ENCODE results near the gene ZBTB16.

ZBTB16 gene

DNA sequence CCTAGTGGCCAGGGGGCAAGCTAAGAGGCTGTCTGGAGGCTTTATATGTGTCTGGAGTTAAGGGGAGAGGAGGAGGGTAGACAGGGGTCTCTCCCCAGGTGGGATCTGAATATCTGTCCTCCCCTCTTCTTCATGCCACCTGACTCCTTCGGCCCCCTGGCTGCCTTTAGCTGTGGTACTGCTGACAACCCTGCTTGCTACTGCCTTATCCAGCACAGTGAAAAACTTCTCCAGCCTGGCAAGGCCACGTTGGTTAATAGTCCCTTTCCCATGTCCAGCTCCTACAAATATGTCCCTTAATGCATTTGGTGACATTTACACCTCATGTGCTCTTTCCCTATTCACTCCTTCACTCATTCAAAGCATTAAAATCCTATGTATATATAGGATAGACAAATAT, 194.3 kb downstream of the ZBTB16 start:
- ATAC-seq (replicated peaks) (no peak), DNase-seq (no peak)
- Mint-ChIP-seq H3K27ac (peak overlapping the region in 1 of 2 donors; percentile 44), H3K4me1 (ENCODE audit: low read depth in 2 of 2) (peaks cover 0 to 12% of the 10 kb centered on the region in 2 donors), H3K36me3 (ENCODE audit: insufficient read depth) (peaks cover 26% of the 10 kb centered on the region), H3K4me3 (no peak overlapping the region), H3K9me3 (no peaks in the 10 kb centered on the region), H3K27me3 (peaks cover 0 to 6% of the 10 kb centered on the region in 2 donors)

DNA sequence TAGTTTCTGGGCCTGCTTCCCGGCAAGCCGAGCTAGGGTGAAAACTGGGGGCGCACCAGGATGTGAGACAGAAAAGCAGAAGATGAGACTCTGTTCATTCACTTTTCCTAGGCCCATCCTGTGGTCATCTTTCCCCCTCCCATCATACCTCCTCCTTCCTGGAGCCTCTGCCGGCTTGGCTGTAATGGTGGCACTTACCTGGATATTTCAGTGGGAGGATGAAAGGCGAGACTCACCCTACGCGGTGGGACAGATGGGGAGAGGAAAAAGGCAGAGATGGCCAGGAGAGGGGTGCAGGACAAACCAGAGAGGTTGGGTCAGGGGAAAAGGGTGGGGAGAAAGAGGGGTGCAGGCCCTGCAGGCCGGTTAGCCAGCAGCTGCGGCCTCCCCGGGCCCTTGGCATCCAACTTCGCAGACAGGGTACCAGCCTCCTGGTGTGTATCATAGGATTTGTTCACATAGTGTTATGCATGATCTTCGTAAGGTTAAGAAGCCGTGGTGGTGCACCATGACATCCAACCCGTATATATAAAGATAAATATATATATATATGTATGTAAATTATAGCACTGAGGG, 195.1 kb downstream of the ZBTB16 start:
- H3K4me3 Mint-ChIP-seq, result no peak overlapping the region

DNA sequence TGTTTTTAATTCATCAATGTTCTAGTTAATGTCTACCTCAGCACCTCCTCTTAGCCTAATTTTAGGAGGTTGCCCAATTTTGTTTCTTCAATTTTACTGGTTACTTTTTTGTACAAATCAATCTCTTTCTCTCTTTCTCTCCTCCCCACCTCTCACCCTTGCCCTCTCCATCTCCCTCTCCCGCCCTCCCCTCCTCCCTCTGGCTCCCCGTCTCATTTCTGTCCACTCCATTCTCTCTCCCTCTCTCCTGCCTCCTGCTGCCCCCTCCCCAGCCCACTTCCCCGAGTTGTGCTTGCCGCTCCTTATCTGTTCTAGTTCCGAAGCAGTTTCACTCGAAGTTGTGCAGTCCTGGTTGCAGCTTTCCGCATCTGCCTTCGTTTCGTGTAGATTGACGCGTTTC, 195.8 kb downstream of the ZBTB16 start:
- H3K4me3 Mint-ChIP-seq, result no peak overlapping the region
- no peak for DNase-seq
- no peak for ATAC-seq (replicated peaks)
- peaks cover 0 to 6% of the 10 kb centered on the region in 2 donors for H3K27me3 Mint-ChIP-seq
- H3K36me3 Mint-ChIP-seq (ENCODE audit: insufficient read depth), result peaks cover 24% of the 10 kb centered on the region
- H3K27ac Mint-ChIP-seq, result peak overlapping the region in 1 of 2 donors; percentile 27
- peaks cover 0 to 14% of the 10 kb centered on the region in 2 donors for H3K4me1 Mint-ChIP-seq (ENCODE audit: low read depth in 2 of 2)
- no peaks in the 10 kb centered on the region for H3K9me3 Mint-ChIP-seq

More for the DNA sequence above, 195.1 kb downstream of the ZBTB16 start:
- peak overlapping the region in 1 of 2 donors; percentile 27 for H3K27ac Mint-ChIP-seq
- DNase-seq (no peak), ATAC-seq (replicated peaks) (no peak)
- H3K9me3 Mint-ChIP-seq, result no peaks in the 10 kb centered on the region
- peaks cover 0 to 15% of the 10 kb centered on the region in 2 donors for H3K4me1 Mint-ChIP-seq (ENCODE audit: low read depth in 2 of 2)
- peaks cover 26% of the 10 kb centered on the region for H3K36me3 Mint-ChIP-seq (ENCODE audit: insufficient read depth)
- peaks cover 0 to 6% of the 10 kb centered on the region in 2 donors for H3K27me3 Mint-ChIP-seq

DNA sequence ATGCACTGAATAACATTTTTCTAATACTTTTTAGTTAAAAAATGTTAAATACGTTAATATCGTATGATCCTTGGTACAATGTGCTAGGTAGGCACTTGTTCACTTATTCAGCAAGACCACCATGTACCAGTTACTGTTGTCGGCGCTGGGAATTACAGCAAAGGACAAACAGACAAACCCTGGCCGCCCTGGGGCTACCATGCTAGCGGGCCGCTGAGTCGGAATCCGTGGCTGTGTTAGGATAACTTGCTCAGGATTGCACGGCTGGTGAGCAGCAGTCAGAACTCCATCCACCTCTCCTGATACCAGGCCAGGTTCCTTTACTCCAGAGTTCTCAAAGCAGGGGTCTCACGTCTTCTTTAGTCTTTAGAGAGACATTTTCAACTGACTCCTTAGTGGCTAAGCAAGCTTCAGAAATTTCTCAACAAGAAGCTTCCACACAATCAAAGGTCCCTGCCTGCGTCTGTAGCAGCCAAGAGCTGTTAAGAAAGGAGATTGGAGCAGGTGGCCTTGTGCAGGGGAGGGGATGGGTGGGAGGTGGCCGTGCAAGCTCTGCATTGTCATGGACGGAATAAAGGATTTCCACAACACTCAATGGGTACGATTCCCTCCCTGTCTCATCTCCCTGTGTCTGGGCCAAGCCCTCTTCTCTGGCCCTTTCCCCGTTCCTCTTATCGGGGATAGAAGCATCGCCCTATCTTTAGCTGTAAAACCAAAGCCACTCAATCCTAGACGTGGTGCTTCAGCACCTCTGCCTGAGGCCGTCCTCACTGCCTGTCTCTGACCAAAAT, 196.9 kb downstream of the ZBTB16 start:
- H3K4me3 Mint-ChIP-seq, result no peak overlapping the region
- no peak overlapping the region for H3K27ac Mint-ChIP-seq
- H3K9me3 Mint-ChIP-seq, result no peaks in the 10 kb centered on the region
- H3K27me3 Mint-ChIP-seq, result peaks cover 0 to 2% of the 10 kb centered on the region in 2 donors
- ATAC-seq (replicated peaks) (no peak), DNase-seq (no peak)
- H3K4me1 Mint-ChIP-seq (ENCODE audit: low read depth in 2 of 2), result peaks cover 0 to 13% of the 10 kb centered on the region in 2 donors
- H3K36me3 Mint-ChIP-seq (ENCODE audit: insufficient read depth), result peaks cover 13% of the 10 kb centered on the region

DNA sequence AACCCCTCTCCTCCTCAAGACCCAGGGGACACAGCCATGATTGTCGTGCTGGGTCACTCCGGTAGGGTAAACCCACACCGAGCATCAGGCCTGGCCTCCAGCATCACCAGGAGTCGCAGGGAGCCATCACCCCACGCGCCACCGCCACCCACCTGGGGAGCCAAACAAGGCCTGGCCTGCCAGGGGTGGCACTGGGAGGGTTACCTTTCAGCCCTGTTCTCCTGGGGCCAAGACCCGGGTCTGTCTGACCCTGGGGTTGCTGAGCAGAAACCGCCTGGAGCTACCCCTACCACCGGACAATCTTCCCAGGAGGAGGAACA, 197.4 kb downstream of the ZBTB16 start:
- no peak for ATAC-seq (replicated peaks)
- Mint-ChIP-seq H3K4me1 (ENCODE audit: low read depth in 2 of 2) (peaks cover 0 to 13% of the 10 kb centered on the region in 2 donors), H3K36me3 (ENCODE audit: insufficient read depth) (peaks cover 8% of the 10 kb centered on the region), H3K27me3 (no peaks in the 10 kb centered on the region), H3K9me3 (no peaks in the 10 kb centered on the region), H3K4me3 (no peak overlapping the region), H3K27ac (no peak overlapping the region)
- DNase-seq, result no peak

DNA sequence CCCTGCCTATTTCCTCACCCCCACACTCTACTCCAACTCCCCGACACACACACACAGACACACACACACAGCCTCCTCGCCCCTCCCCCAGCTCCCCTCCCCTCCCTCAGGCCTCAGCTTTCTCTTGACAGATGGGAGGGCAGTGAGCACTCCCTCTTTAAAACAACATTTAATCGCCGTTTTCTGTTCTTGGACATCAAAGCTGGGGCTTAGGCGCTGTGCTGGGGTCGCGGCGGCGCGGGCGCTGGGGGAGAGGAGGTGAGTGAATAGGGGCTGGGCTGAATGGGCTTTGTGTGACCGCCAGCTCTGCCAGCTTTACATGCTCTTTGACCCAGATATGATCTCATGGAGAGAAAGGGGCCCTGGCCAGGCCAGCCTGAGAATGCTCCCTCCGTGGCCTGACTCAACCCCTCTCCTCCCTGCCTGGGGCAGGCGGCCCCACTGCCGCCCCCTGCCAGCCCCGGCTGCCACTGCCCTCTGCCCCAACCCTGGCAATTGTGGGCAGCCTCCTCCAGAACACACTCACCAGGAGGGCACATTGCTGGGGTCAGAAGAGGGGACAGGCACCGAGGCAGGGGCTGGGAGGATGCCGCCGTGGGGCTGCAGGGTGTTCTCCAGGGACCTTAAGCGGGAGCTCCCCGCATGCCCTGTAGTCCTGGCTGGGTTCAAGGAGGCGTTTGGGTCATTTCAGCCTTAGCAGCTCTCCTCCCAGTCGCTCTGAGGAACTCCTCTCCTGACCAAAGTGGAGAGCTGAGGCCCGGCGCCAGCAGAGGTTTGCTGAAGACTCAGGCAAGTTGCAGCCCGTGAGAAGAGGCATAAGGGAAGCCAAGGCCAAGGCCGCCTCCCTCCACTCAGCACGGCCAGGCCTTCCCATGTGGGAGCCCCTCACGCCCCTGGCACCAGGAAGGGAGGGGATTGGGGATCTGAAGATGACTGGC, 198.4 kb downstream of the ZBTB16 start:
- no peak for DNase-seq
- Mint-ChIP-seq H3K27ac (peak overlapping the region in 1 of 2 donors; percentile 36), H3K9me3 (no peaks in the 10 kb centered on the region), H3K27me3 (no peaks in the 10 kb centered on the region), H3K36me3 (ENCODE audit: insufficient read depth) (peaks cover 8% of the 10 kb centered on the region), H3K4me3 (no peak overlapping the region), H3K4me1 (ENCODE audit: low read depth in 2 of 2) (peaks cover 0 to 10% of the 10 kb centered on the region in 2 donors)
- no peak for ATAC-seq (replicated peaks)

DNA sequence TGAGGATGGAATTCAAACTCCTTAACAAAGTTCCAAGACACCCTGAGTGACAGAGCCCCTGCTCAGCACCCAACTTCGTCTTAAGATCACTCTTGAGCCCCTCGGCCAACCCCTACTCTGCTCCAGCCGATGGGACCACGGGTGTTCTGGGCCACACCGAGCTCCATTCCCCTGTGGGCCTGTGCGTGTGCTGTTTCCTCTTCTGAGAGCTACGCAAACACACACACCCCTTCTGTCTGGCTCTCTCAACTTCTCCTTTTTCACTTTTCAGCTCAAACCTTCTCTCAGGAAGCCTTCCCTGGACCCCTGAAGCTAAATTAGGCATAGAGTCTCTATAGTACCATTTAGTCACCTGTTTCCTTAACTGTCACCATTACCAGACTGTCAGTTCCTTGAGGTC, 199.2 kb downstream of the ZBTB16 start:
- peak; percentile 43 for ATAC-seq (replicated peaks)
- DNase-seq, result no peak
- Mint-ChIP-seq H3K27me3 (no peaks in the 10 kb centered on the region), H3K9me3 (no peaks in the 10 kb centered on the region), H3K36me3 (ENCODE audit: insufficient read depth) (peaks cover 8% of the 10 kb centered on the region), H3K4me1 (ENCODE audit: low read depth in 2 of 2) (peaks cover 0 to 9% of the 10 kb centered on the region in 2 donors), H3K4me3 (no peak overlapping the region), H3K27ac (peak overlapping the region in 1 of 2 donors; percentile 36)

DNA sequence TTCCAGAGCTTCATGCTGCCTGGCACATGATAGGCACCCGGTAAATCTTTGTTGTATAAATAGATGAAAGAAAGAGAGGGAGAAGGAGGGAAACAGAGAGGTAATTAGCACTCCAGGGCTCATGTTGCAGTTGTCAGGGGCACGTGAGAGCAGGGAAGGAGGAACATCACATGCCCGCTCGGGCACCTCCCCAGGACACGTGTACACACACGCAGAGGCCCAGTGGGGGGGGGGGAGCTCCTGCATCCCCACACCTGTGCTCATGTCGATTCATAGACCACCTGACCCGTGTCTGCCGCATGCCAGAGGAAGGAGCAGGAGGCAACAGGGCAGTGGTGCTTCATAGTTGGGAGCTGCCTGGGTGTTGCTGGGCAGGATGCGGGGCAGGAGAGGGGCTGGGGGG, 199.6 kb downstream of the ZBTB16 start:
- H3K4me1 Mint-ChIP-seq (ENCODE audit: low read depth in 2 of 2), result peaks cover 0 to 9% of the 10 kb centered on the region in 2 donors
- H3K4me3 Mint-ChIP-seq, result no peak overlapping the region
- H3K27me3 Mint-ChIP-seq, result no peaks in the 10 kb centered on the region
- peaks cover 8% of the 10 kb centered on the region for H3K36me3 Mint-ChIP-seq (ENCODE audit: insufficient read depth)
- ATAC-seq (replicated peaks) (peak; percentile 40), DNase-seq (no peak)
- H3K27ac Mint-ChIP-seq, result peak overlapping the region in 1 of 2 donors; percentile 36
- no peaks in the 10 kb centered on the region for H3K9me3 Mint-ChIP-seq

DNA sequence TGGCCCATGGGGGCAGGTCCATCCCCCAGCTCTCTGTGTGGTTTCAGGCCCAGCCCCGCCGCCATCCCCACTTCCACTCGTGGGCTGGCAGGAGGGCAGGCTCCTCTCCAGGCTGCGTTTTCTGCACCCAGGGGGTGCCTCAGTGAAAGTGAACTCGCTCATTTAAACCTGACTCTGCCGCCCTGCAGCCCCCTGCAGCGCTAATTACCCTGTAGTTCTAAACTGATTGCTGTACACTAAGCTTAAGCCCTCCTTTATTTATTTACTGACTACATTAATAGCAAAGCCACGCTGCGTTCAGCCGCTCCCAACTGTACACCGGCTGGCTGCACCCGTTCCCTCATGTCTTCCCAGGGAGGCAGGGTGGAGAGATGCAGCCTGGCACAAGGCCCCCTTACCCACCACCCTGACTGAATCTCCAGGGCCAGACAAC, 200.1 kb downstream of the ZBTB16 start:
- DNase-seq, result no peak
- ATAC-seq (replicated peaks), result no peak
- Mint-ChIP-seq H3K4me3 (no peak overlapping the region), H3K27ac (peak overlapping the region in 1 of 2 donors; percentile 36), H3K4me1 (ENCODE audit: low read depth in 2 of 2) (peaks cover 0 to 9% of the 10 kb centered on the region in 2 donors), H3K27me3 (no peaks in the 10 kb centered on the region), H3K9me3 (no peaks in the 10 kb centered on the region), H3K36me3 (ENCODE audit: insufficient read depth) (peaks cover 8% of the 10 kb centered on the region)

DNA sequence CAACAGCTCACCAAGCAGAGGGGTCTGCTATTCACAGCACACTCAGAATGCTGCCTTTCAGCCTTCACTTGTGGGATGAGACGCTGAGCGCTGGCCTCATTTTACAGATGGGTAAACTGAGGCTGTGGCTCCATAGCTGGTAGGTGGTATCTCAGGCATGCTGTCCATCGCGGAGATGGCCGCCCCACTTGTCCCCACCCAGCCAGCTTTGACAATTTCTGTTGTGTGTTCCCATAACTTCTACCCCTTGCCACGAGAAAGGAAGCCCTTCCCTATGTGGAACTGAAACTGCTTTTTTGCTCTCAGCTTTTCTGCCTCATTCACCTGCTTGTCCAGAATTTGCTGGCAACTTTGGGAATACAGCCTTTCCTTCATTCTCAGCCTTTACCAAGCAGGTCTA, 200.6 kb downstream of the ZBTB16 start:
- peaks cover 8% of the 10 kb centered on the region for H3K36me3 Mint-ChIP-seq (ENCODE audit: insufficient read depth)
- peaks cover 0 to 9% of the 10 kb centered on the region in 2 donors for H3K4me1 Mint-ChIP-seq (ENCODE audit: low read depth in 2 of 2)
- ATAC-seq (replicated peaks), result no peak
- no peak for DNase-seq
- H3K27me3 Mint-ChIP-seq, result no peaks in the 10 kb centered on the region
- no peaks in the 10 kb centered on the region for H3K9me3 Mint-ChIP-seq
- H3K4me3 Mint-ChIP-seq, result no peak overlapping the region
- peak overlapping the region in 1 of 2 donors; percentile 73 for H3K27ac Mint-ChIP-seq

DNA sequence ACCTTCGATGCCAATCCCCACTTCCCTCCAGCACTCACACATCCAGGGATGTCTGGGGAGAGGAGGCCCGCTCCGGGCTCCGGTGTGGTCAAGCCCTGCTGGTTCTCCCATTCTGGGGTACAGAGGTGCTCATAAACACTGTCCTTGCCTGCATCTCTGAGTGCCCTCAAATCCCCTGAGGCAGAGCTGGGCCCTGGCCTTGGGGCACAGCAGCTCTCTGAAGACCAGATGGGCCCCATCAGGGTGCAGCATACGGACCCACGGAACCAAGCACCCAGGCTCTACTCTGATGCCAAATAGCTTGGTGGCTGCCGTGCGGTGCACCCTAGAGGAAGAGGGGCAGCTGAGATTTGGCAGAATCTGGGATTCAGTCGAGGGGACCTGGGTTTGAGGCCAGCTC, 201.0 kb downstream of the ZBTB16 start:
- DNase-seq, result no peak
- peak overlapping the region in 1 of 2 donors; percentile 73 for H3K27ac Mint-ChIP-seq
- H3K4me1 Mint-ChIP-seq (ENCODE audit: low read depth in 2 of 2), result peaks cover 0 to 9% of the 10 kb centered on the region in 2 donors
- peaks cover 8% of the 10 kb centered on the region for H3K36me3 Mint-ChIP-seq (ENCODE audit: insufficient read depth)
- no peak for ATAC-seq (replicated peaks)
- H3K4me3 Mint-ChIP-seq, result no peak overlapping the region
- no peaks in the 10 kb centered on the region for H3K9me3 Mint-ChIP-seq
- no peaks in the 10 kb centered on the region for H3K27me3 Mint-ChIP-seq

DNA sequence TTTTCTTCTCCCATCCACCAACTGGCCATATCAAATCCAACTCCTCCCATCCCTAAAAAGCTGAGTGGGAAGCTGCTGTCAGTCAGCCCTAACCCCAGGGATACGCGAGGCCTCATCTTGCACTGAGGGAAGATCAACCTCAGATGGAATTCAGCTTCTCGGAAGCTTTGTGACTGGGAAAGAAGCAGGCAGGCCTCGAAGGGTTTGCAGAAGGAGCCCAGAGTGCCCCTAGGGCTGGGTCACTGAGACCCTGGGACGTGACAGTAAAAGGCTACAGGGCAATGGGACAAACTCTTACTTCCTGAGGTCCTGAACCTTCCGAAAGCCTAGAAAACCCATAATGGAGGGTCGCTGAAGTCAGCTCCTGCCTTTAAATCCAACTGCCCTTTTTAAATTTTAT, 202.3 kb downstream of the ZBTB16 start:
- Mint-ChIP-seq H3K4me1 (ENCODE audit: low read depth in 2 of 2) (peaks cover 0 to 9% of the 10 kb centered on the region in 2 donors), H3K9me3 (no peaks in the 10 kb centered on the region), H3K4me3 (no peak overlapping the region), H3K36me3 (ENCODE audit: insufficient read depth) (peaks cover 8% of the 10 kb centered on the region), H3K27me3 (no peaks in the 10 kb centered on the region), H3K27ac (no peak overlapping the region)
- DNase-seq, result no peak
- ATAC-seq (replicated peaks), result no peak

Measured in effector memory CD8-positive, alpha-beta T cell (primary cell).